ENCODE measurements around the gene SETDB1.
A peak's percentile ranks its signal among the peaks of the same experiment; 100 is the strongest.

The SETDB1 gene

DNA sequence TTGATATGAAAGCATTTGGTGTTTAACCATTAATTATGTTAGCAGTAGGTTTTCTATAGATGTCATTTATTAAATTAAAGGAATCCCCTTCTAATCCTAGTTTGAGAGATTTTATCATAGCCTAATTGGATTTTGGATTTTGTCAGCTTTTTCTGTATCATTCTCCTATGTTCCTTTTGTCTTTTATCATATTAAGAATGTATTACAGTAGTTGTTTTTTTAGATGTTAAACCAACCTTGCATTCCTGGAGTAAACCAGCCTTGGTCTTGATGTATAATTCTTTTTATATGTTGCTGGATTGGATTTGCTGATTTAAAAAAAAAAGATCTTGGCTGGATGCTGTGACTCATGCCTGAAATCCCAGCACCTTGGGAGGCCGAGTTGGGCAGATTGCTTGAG is 5.6 kb downstream of the SETDB1 start:
- H3K4me1 ChIP-seq (ENCODE audit: control insufficient read depth, insufficient read depth, low read length): peaks cover 21% of the 10 kb centered on the region
- H3K36me3 ChIP-seq (ENCODE audit: control insufficient read depth, insufficient read depth, low read length, severe bottlenecking): peaks cover 53% of the 10 kb centered on the region
- H3K4me3 ChIP-seq (ENCODE audit: low read length): no peak overlapping the region
- peaks cover 8% of the 10 kb centered on the region for H3K9me3 ChIP-seq (ENCODE audit: control insufficient read depth, low read length)
- DNase-seq (ENCODE audit: low read depth): peak; percentile 3
- H3K27me3 ChIP-seq (replicated peaks; ENCODE audit: control insufficient read depth, insufficient read depth, low read length): no peaks in the 10 kb centered on the region
- no peak overlapping the region for H3K9ac ChIP-seq (ENCODE audit: low read length)

DNA sequence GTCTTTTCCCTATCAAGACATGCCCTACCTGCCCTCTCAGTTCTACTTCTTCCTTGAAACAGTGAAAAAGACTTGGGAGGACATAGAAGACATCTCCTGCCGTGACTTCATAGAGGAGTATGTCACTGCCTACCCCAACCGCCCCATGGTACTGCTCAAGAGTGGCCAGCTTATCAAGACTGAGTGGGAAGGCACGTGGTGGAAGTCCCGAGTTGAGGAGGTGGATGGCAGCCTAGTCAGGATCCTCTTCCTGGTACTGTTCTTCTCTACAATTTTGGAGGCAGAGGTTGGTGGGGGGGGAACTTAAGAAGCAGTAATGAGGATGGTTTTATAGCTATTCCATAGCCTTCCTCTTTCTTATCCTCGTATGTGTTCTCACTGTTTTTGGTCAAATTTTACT is 18.7 kb downstream of the SETDB1 start:
- H3K36me3 ChIP-seq (ENCODE audit: control insufficient read depth, insufficient read depth, low read length, severe bottlenecking): peaks cover 95% of the 10 kb centered on the region

DNA sequence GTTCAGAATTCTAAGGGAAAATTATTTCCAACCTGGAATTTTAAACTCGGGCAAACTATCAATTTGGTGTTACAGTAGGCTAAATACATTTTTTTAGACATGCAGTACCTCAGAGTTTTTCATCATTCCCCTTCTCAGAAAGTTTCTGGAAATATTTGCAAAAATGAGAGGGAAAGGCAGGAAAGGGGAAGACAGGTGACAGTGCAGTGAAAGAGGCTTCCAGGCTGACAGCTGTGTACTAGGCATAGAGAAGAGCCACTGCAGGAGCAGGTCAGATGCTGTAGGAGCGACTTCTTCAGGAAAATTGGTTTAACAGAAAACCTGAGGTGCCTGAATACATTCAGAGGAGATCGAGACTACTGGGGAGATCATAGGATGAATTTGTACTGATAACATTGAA is 28.5 kb downstream of the SETDB1 start:
- H3K27me3 ChIP-seq (replicated peaks; ENCODE audit: control insufficient read depth, insufficient read depth, low read length): no peaks in the 10 kb centered on the region
- H3K4me1 ChIP-seq (ENCODE audit: control insufficient read depth, insufficient read depth, low read length): no peaks in the 10 kb centered on the region
- DNase-seq (ENCODE audit: low read depth): no peak
- H3K36me3 ChIP-seq (ENCODE audit: control insufficient read depth, insufficient read depth, low read length, severe bottlenecking): peaks cover 80% of the 10 kb centered on the region
- H3K9me3 ChIP-seq (ENCODE audit: control insufficient read depth, low read length): no peaks in the 10 kb centered on the region
- H3K9ac ChIP-seq (ENCODE audit: low read length): no peak overlapping the region
- no peak overlapping the region for H3K4me3 ChIP-seq (ENCODE audit: low read length)

More for the DNA sequence above, 18.7 kb downstream of the SETDB1 start:
- H3K27me3 ChIP-seq (replicated peaks; ENCODE audit: control insufficient read depth, insufficient read depth, low read length): no peaks in the 10 kb centered on the region
- no peaks in the 10 kb centered on the region for H3K4me1 ChIP-seq (ENCODE audit: control insufficient read depth, insufficient read depth, low read length)
- H3K4me3 ChIP-seq (ENCODE audit: low read length): no peak overlapping the region
- no peak for DNase-seq (ENCODE audit: low read depth)
- H3K9me3 ChIP-seq (ENCODE audit: control insufficient read depth, low read length): no peaks in the 10 kb centered on the region
- H3K9ac ChIP-seq (ENCODE audit: low read length): no peak overlapping the region

DNA sequence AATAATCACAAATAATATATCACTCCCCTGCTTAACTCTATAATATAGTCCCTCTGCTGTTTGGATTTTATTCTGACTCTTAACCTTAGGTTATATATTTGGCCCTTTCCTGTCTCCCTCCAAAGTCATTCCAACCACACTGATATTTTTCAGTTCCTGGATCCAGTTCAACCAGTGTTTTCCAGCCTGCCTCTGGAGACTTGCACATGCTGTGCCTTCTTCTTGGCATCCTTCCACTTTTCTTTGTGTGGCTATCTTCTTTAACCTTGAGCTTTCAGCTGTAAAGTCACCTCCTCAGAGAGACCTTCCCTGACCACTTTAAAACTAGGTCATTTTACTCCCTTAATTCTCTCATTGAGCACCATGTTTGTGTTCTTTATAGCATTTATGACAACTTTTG is 29.1 kb downstream of the SETDB1 start:
- DNase-seq (ENCODE audit: low read depth): no peak
- no peaks in the 10 kb centered on the region for H3K27me3 ChIP-seq (replicated peaks; ENCODE audit: control insufficient read depth, insufficient read depth, low read length)
- H3K4me1 ChIP-seq (ENCODE audit: control insufficient read depth, insufficient read depth, low read length): no peaks in the 10 kb centered on the region
- H3K9ac ChIP-seq (ENCODE audit: low read length): no peak overlapping the region
- no peak overlapping the region for H3K4me3 ChIP-seq (ENCODE audit: low read length)
- H3K36me3 ChIP-seq (ENCODE audit: control insufficient read depth, insufficient read depth, low read length, severe bottlenecking): peaks cover 74% of the 10 kb centered on the region
- no peaks in the 10 kb centered on the region for H3K9me3 ChIP-seq (ENCODE audit: control insufficient read depth, low read length)

DNA sequence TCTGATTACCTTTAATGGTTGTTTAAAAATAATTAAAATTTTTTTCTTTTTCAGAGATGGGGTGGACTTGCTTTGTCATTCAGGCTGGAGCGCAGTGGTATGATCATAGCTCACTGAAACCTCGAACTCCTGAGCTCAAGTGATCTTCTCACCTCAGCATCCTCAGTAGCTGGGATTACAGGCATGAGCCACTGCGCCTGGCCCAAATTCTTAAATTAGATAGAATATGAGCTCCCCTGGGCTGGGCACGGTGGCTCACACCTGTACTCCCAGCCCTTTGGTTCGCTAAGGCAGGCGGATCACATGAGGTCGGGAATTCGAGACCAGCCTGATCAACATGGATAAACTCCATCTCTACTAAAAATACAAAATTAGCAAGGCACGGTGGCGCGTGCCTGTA is 31.5 kb downstream of the SETDB1 start:
- H3K36me3 ChIP-seq (ENCODE audit: control insufficient read depth, insufficient read depth, low read length, severe bottlenecking): peaks cover 75% of the 10 kb centered on the region
- H3K9ac ChIP-seq (ENCODE audit: low read length): no peak overlapping the region
- no peak overlapping the region for H3K4me3 ChIP-seq (ENCODE audit: low read length)
- H3K9me3 ChIP-seq (ENCODE audit: control insufficient read depth, low read length): no peaks in the 10 kb centered on the region
- DNase-seq (ENCODE audit: low read depth): no peak
- no peaks in the 10 kb centered on the region for H3K27me3 ChIP-seq (replicated peaks; ENCODE audit: control insufficient read depth, insufficient read depth, low read length)
- H3K4me1 ChIP-seq (ENCODE audit: control insufficient read depth, insufficient read depth, low read length): no peaks in the 10 kb centered on the region

DNA sequence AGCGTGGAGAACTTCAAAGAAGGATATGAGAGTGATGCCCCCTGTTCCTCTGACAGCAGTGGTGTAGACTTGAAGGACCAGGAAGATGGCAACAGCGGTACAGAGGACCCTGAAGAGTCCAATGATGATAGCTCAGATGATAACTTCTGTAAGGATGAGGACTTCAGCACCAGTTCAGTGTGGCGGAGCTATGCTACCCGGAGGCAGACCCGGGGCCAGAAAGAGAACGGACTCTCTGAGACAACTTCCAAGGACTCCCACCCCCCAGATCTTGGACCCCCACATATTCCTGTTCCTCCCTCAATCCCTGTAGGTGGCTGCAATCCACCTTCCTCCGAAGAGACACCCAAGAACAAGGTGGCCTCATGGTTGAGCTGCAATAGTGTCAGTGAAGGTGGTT is 34.5 kb downstream of the SETDB1 start:
- H3K4me1 ChIP-seq (ENCODE audit: control insufficient read depth, insufficient read depth, low read length): no peaks in the 10 kb centered on the region
- no peaks in the 10 kb centered on the region for H3K9me3 ChIP-seq (ENCODE audit: control insufficient read depth, low read length)
- no peaks in the 10 kb centered on the region for H3K27me3 ChIP-seq (replicated peaks; ENCODE audit: control insufficient read depth, insufficient read depth, low read length)
- H3K9ac ChIP-seq (ENCODE audit: low read length): no peak overlapping the region
- H3K36me3 ChIP-seq (ENCODE audit: control insufficient read depth, insufficient read depth, low read length, severe bottlenecking): peaks cover 82% of the 10 kb centered on the region
- H3K4me3 ChIP-seq (ENCODE audit: low read length): no peak overlapping the region
- no peak for DNase-seq (ENCODE audit: low read depth)

DNA sequence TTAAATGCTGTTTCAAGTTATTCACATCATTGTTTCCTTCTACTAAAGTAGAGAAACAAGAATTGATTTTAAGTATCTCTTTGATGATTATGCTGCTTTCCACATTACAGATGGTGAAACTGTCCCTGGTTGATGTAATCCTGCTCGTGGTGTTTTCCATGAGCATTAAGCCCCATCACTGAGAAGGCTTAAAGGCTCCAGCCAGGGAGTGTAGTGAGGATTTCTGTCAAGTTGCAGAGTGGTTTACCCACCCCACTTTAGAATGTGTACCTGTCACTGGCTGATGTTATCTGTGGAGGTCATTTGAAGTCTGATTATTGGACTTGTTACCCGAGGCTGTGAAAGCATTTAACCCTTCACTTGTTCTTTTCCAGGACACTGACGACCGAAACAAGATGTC is 35.6 kb downstream of the SETDB1 start:
- H3K4me1 ChIP-seq (ENCODE audit: control insufficient read depth, insufficient read depth, low read length): no peaks in the 10 kb centered on the region
- no peak overlapping the region for H3K4me3 ChIP-seq (ENCODE audit: low read length)
- no peaks in the 10 kb centered on the region for H3K9me3 ChIP-seq (ENCODE audit: control insufficient read depth, low read length)
- H3K9ac ChIP-seq (ENCODE audit: low read length): no peak overlapping the region
- H3K27me3 ChIP-seq (replicated peaks; ENCODE audit: control insufficient read depth, insufficient read depth, low read length): no peaks in the 10 kb centered on the region
- DNase-seq (ENCODE audit: low read depth): peak; percentile 23
- peaks cover 88% of the 10 kb centered on the region for H3K36me3 ChIP-seq (ENCODE audit: control insufficient read depth, insufficient read depth, low read length, severe bottlenecking)

DNA sequence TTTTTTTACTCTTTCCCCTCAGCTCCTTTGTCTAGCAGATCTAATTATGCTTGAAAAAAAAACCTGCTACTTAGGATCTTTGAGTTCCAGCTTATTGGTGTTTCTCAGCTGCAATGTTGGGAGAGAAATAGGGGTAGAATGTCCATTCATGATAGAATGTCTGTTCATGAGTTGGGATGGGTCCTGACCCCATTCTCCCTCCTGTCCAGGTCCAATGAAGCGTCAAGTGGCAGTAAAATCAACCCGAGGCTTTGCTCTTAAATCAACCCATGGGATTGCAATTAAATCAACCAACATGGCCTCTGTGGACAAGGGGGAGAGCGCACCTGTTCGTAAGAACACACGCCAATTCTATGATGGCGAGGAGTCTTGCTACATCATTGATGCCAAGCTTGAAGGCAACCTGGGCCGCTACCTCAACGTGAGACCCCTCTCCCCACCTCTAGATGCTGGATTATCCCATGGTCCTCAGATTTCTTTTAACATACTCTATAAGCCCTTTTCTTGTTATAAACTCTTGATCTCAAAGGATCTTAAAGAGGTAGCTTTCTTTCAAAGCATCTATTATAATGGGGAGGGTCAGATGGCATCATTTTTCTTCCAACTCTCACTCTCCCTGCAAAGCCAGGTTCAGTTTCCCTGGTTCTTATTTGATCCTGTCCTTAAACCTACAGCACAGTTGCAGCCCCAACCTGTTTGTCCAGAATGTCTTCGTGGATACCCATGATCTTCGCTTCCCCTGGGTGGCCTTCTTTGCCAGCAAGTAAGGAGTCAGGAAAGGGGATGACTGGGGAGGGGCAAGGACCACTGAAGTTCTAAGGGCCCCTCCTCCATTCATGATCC is 37.4 kb downstream of the SETDB1 start:
- H3K9me3 ChIP-seq (ENCODE audit: control insufficient read depth, low read length): no peaks in the 10 kb centered on the region
- no peak overlapping the region for H3K4me3 ChIP-seq (ENCODE audit: low read length)
- H3K9ac ChIP-seq (ENCODE audit: low read length): no peak overlapping the region
- peaks cover 93% of the 10 kb centered on the region for H3K36me3 ChIP-seq (ENCODE audit: control insufficient read depth, insufficient read depth, low read length, severe bottlenecking)
- no peaks in the 10 kb centered on the region for H3K4me1 ChIP-seq (ENCODE audit: control insufficient read depth, insufficient read depth, low read length)
- no peaks in the 10 kb centered on the region for H3K27me3 ChIP-seq (replicated peaks; ENCODE audit: control insufficient read depth, insufficient read depth, low read length)
- no peak for DNase-seq (ENCODE audit: low read depth)

DNA sequence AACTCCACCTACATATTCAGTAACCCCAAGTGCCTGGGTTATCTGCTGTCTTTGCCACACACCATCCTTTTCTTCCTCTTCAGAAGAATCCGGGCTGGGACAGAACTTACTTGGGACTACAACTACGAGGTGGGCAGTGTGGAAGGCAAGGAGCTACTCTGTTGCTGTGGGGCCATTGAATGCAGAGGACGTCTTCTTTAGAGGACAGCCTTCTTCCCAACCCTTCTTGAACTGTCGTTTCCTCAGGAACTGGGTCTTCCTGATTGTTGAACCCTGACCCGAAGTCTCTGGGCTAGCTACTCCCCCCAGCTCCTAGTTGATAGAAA is 38.0 kb downstream of the SETDB1 start:
- Histone ChIP-seq H3K4me1 (ENCODE audit: control insufficient read depth, insufficient read depth, low read length) (no peaks in the 10 kb centered on the region), H3K4me3 (ENCODE audit: low read length) (no peak overlapping the region), H3K9me3 (ENCODE audit: control insufficient read depth, low read length) (no peaks in the 10 kb centered on the region), H3K36me3 (ENCODE audit: control insufficient read depth, insufficient read depth, low read length, severe bottlenecking) (peaks cover 91% of the 10 kb centered on the region), H3K27me3 (replicated peaks; ENCODE audit: control insufficient read depth, insufficient read depth, low read length) (no peaks in the 10 kb centered on the region), H3K9ac (ENCODE audit: low read length) (no peak overlapping the region)
- DNase-seq (ENCODE audit: low read depth): no peak

DNA sequence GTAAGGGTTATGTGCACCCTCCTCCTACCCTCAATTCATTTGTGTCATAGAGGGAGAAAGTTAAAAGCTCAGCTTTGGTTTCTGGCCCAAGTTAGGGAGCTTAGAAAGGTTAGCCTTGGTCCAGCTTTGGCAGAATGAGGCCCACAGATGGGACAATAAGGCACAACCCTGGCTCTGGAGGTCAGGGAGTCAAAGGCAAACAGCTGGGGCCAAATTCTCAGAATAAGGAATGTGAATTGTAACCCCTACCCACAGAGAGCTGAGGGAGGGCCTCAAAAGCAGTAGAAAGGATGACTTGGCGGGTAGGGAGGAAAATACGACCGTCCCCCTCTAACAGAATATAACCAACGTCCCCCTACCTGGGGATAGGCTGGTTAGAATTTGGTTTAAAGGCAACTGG is 39.4 kb downstream of the SETDB1 start:
- H3K4me1 ChIP-seq (ENCODE audit: control insufficient read depth, insufficient read depth, low read length): peaks cover 3% of the 10 kb centered on the region
- DNase-seq (ENCODE audit: low read depth): no peak
- peaks cover 82% of the 10 kb centered on the region for H3K36me3 ChIP-seq (ENCODE audit: control insufficient read depth, insufficient read depth, low read length, severe bottlenecking)
- H3K9me3 ChIP-seq (ENCODE audit: control insufficient read depth, low read length): no peaks in the 10 kb centered on the region
- no peaks in the 10 kb centered on the region for H3K27me3 ChIP-seq (replicated peaks; ENCODE audit: control insufficient read depth, insufficient read depth, low read length)
- H3K4me3 ChIP-seq (ENCODE audit: low read length): no peak overlapping the region
- H3K9ac ChIP-seq (ENCODE audit: low read length): no peak overlapping the region

DNA sequence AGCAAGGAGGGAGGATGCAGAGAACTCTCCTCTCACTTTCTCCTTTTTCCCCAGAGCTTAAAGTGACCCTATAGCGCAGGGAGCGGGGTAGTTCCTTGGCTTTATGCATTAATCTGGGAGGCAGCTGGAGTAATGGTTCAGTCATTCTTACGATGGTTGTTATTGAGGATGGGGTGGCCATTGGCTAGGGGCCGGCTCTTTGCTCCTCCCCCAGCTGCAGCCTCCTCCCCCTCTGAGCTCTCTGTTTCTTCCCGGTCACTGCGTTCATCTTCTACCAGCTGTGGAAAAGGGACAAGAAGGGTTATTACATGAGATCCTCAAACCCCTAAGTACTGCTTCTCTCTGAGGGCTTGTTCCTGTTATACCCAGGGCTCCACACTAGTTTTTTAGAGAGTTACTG is 39.8 kb downstream of the SETDB1 start:
- Histone ChIP-seq H3K27me3 (replicated peaks; ENCODE audit: control insufficient read depth, insufficient read depth, low read length) (no peaks in the 10 kb centered on the region), H3K4me1 (ENCODE audit: control insufficient read depth, insufficient read depth, low read length) (peaks cover 7% of the 10 kb centered on the region), H3K9me3 (ENCODE audit: control insufficient read depth, low read length) (no peaks in the 10 kb centered on the region), H3K4me3 (ENCODE audit: low read length) (no peak overlapping the region), H3K36me3 (ENCODE audit: control insufficient read depth, insufficient read depth, low read length, severe bottlenecking) (peaks cover 78% of the 10 kb centered on the region), H3K9ac (ENCODE audit: low read length) (no peak overlapping the region)
- no peak for DNase-seq (ENCODE audit: low read depth)

DNA sequence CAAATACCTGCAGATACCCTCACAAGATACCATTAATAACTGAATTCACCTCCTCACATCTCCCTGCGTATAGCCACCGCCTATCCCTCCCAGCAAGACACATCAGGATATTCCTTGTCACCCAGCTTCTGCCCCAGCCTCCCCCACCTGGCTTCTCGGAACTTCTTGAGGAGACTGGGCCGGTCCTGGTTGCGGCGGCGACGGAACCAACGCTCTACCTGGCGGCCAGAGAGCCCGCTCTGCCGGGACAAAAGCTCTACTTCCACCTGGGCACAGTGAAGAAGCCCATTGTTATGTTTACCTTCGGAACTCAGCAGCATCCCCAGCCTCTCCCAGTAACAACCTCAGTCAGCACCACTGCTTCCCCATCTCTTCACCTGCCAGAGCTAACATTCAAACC is 41.8 kb downstream of the SETDB1 start:
- no peaks in the 10 kb centered on the region for H3K9me3 ChIP-seq (ENCODE audit: control insufficient read depth, low read length)

More for the DNA sequence above, 41.8 kb downstream of the SETDB1 start:
- Histone ChIP-seq H3K9ac (ENCODE audit: low read length) (no peak overlapping the region), H3K4me1 (ENCODE audit: control insufficient read depth, insufficient read depth, low read length) (peaks cover 26% of the 10 kb centered on the region), H3K4me3 (ENCODE audit: low read length) (no peak overlapping the region), H3K27me3 (replicated peaks; ENCODE audit: control insufficient read depth, insufficient read depth, low read length) (no peaks in the 10 kb centered on the region), H3K36me3 (ENCODE audit: control insufficient read depth, insufficient read depth, low read length, severe bottlenecking) (peaks cover 61% of the 10 kb centered on the region)
- no peak for DNase-seq (ENCODE audit: low read depth)
